HUDEP-2 (cell line): ENCODE data around the gene PFN3.
A peak's percentile ranks its signal among the peaks of the same experiment; 100 is the strongest.
"Not testable (repeated sequence)": the region's sequence is repeated elsewhere in the genome, so short reads cannot be mapped to it uniquely, and the experiment has no call there.

Experiments used
- DNase-seq, 76 experiments: peaks; one replicate each; lab custom pipeline; 2025; ENCODE audit not compliant: unreplicated experiment in 76 of 76; lab: John Stamatoyannopoulos, UW

The PFN3 gene

GRCh38 chr5:177426566-177427210 is 26.2 kb upstream of the PFN3 start, which contains the start of gene GRK6:
Gene GRK6, plus strand, starts transcription at chr5:177426676. Its CDS starts 170 bp downstream, at chr5:177426846.
- peak in 23 of 76 experiments; percentile 14 to 46 (median 26) for DNase-seq

GRCh38 chr5:177425801-177426565 is 25.5 kb upstream of the PFN3 start:
- DNase-seq, result peak in 75 of 76 experiments; percentile 87 to 100 (median 99)

- DNase-seq, result peak in 1 of 76 experiments; percentile 43
Measured at GRCh38 chr5:177425196-177425800, 24.8 kb upstream of the PFN3 start.

GRCh38 chr5:177423671-177424070 is 23.2 kb upstream of the PFN3 start:
- DNase-seq, result no peak

- DNase-seq, result no peak
Measured at GRCh38 chr5:177421062-177421798, 20.8 kb upstream of the PFN3 start.

GRCh38 chr5:177420472-177420871 is 20.0 kb upstream of the PFN3 start:
- not testable (repeated sequence) for DNase-seq

- no peak for DNase-seq
Measured at GRCh38 chr5:177419046-177419445, 18.6 kb upstream of the PFN3 start.

- DNase-seq, result not testable (repeated sequence)
Measured at GRCh38 chr5:177417081-177417480, 16.6 kb upstream of the PFN3 start.

GRCh38 chr5:177414481-177414880 is 14.0 kb upstream of the PFN3 start:
- DNase-seq, result no peak

GRCh38 chr5:177412603-177413233 is 12.3 kb upstream of the PFN3 start:
- DNase-seq, result no peak

- no peak for DNase-seq
Measured at GRCh38 chr5:177410575-177410974, 10.1 kb upstream of the PFN3 start.

- DNase-seq, result no peak
Measured at GRCh38 chr5:177409043-177409801, 8.8 kb upstream of the PFN3 start, which contains the start of gene F12. Gene F12, minus strand, starts transcription at chr5:177409564. Its CDS starts 37 bp downstream, at chr5:177409527.

- no peak for DNase-seq
Measured at GRCh38 chr5:177405805-177406204, 5.3 kb upstream of the PFN3 start.

- DNase-seq, result no peak
Measured at GRCh38 chr5:177405312-177405711, 4.9 kb upstream of the PFN3 start.

GRCh38 chr5:177404641-177405179 is 4.2 kb upstream of the PFN3 start:
- DNase-seq, result no peak

- DNase-seq, result peak in 73 of 76 experiments; percentile 21 to 86 (median 72)
Measured at GRCh38 chr5:177403792-177404640, 3.6 kb upstream of the PFN3 start.

- DNase-seq, result peak in 22 of 76 experiments; percentile 22 to 50 (median 37)
Measured at GRCh38 chr5:177403102-177403791, 2.8 kb upstream of the PFN3 start.
